GM18870 (cell line): Measurements from ENCODE around the gene BCL2L13.
"Not testable (repeated sequence)": the region's sequence is repeated elsewhere in the genome, so short reads cannot be mapped to it uniquely, and the experiment has no call there.

Experiments used
- ATAC-seq: cut with Tn5 transposase; IDR thresholded peaks from one replicate; pipeline ENCODE4 v1.9.1; 2021; ENCODE audit warnings: moderate library complexity; ENCODE audit not compliant: unreplicated experiment

The BCL2L13 gene

GRCh38 chr22:17636850-17637249 is 1.7 kb upstream of the BCL2L13 start:
- not testable (repeated sequence) for ATAC-seq

DNA sequence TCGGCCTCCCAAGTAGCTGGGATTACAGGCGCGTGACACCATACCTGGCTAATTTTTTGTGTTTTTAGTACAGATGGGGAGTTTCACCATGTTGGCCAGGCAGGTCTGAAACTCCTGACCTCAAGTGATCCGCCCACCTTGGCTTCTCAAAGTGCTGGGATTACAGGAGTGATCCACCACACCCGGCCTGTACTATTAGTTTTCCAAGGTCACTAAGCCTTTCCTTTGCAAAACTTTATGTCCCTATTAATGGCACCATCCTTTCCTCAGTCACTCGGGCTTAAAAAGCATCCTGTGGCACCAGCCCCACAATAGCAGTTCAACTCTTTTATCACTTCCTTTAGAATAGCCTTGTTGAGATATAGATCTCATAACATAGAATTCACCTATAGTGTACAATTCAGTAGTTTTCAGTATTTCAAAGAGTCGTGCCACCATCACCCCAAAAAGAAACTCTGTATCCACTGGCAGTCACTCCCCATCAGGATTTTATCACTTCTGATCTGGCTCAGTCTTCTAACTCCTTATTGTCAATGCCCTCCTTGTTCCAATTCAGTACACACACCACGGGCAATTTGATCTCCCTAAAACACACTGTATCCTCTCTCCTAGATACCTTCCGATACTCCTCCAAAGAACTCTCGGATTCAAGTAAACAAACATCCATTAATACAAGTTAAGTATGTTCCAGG is 921 bp upstream of the BCL2L13 start:
- no peak for ATAC-seq

- ATAC-seq: peak; percentile 24
Observed at GRCh38 chr22:17638182-17638431, 450 bp upstream of the BCL2L13 start.

- ATAC-seq: no peak
Observed at GRCh38 chr22:17639247-17639741, 737 bp downstream of the BCL2L13 start.

- ATAC-seq: no peak
Observed at GRCh38 chr22:17641269-17641668, 2.7 kb downstream of the BCL2L13 start.

GRCh38 chr22:17642357-17642756 is 3.8 kb downstream of the BCL2L13 start:
- not testable (repeated sequence) for ATAC-seq

- ATAC-seq: no peak
Observed at GRCh38 chr22:17647452-17647851, 8.9 kb downstream of the BCL2L13 start.

DNA sequence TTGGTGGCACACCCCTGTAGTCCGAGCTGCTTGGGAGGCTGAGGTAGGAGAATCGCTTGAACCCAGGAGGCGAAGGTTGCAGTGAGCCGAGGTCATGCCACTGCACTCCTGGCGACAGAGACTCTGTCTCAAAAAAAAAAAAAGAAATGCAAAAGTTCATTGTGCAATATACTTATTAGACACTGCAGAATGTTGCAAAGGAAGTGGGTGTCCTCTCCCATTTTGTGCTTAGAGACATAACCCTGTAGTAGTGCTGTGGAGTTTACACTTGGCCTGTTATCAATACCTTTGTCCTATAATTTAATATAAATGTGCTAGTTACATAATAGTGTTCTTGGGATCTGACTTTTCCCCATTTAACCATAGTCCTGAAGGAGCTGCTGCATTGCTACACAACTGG is 9.4 kb downstream of the BCL2L13 start:
- ATAC-seq: no peak

GRCh38 chr22:17648569-17648968 is 10.0 kb downstream of the BCL2L13 start:
- ATAC-seq: no peak

- ATAC-seq: no peak
Observed at GRCh38 chr22:17655289-17655688, 16.7 kb downstream of the BCL2L13 start.

DNA sequence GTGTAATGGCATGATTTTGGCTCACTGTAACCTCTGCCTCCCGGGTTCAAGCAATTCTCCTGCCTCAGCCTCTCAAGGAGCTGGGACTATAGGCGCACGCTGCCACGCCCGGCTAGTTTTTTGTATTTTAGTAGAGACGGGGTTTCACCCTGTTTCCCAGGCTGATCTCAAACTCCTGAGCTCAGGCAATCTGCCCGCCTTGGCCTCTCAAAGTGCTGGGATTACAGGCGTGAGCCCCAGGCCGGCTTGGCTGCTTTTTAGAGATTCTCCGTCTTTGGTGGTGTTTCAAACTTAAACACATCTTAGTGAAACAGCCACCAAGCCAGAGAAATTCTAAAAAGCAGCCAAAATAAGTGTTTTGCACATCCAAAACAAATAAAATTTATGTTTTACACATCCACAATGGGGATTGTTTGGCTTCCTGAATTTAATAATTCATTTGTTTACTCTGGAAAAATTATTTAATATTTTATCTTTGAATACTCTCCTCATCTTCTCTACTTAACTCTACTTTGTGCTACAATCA is 18.4 kb downstream of the BCL2L13 start:
- ATAC-seq: no peak

- no peak for ATAC-seq
Observed at GRCh38 chr22:17664414-17665055, 26.0 kb downstream of the BCL2L13 start.

DNA sequence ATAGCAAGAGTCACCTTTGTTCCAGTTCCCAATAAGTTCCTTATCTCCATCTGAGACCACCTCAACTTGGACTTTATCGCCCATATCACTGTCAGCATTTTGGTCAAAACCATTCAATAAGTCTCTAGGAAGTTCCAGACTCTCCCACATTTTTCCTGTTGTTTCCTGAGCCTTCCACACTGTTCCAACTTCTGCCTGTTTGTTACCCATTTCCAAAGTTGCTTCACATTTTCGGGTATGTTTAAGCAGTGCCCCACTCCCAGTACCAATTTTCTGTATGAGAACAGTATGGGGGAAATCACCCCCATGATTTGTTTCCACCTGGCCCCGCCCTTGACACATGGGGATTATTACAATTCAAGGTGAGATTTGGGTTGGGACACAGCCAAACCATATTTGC is 26.7 kb downstream of the BCL2L13 start:
- ATAC-seq: no peak

- ATAC-seq: no peak
Observed at GRCh38 chr22:17665854-17666253, 27.3 kb downstream of the BCL2L13 start.

DNA sequence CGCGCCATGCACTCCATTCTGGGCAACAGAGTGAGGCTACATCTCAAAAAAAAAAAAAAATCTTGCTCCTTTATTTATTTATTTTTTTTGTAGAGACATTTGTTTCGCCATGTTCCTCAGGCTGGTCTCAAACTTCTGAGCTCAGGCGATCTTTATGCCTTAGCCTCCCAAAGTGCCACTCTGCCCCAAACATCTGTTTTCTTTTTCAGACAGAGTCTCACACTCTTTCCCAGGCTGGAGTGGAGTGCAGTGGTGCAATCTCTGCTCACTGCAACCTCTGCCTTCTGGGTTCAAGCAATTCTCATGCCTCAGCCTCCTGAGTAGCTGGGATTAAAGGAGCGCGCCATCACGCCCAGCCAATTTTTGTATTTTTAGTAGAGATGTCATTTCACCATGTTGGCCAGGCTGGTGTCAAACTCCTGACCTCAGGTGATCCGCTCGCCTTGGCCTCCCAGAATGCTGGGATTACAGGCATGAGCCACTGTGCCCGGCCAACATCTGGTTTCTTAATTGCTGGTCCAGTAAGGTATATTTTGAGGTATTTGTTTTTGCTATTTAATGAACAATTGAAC is 33.0 kb downstream of the BCL2L13 start:
- ATAC-seq: not testable (repeated sequence)

DNA sequence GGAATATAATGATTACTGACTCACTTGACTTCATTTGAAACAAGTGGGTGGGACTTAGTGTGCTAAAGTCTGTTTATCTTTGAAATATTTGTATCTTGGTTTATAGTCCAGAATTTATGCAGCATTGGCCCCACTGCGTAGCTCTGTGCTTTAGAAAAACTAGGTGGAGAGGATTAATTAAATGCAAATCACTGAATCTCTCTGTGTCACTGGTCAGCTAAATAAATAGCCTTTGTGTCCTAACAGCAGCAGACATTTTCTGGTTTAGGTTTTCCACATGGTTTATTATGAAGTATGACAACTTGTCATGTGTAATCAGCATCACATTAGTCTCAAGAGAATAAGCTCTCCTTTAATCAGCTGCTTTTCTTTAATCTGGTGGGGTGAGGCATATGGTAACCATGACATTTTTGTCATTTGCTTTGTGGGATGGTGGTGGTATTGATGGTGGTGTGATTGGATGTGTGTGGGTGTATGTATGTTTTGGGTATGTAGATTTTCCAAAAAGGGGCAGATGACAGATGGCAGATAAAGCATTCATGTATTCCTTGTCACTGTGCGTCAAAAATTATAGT is 33.9 kb downstream of the BCL2L13 start:
- ATAC-seq: no peak

- no peak for ATAC-seq
Observed at GRCh38 chr22:17674152-17674551, 35.6 kb downstream of the BCL2L13 start.

DNA sequence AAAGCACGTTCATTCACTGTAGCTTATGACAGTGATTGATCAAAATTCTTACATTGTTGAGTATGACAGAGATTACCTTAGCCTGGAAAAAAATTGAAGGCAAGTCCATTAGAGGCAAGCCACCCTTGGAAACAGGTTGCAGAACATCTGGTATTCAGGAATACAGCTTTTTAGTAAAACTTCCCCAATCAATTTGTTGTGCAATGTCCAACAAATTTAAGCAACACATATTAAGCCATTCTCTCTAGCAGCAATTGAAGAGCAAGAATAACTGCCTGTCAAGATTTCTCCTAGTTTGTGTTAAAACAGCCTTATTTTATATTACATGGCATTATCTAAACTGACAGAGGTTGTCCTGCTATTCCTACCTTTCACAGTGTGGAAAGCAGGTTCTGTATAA is 37.0 kb downstream of the BCL2L13 start:
- ATAC-seq: no peak

DNA sequence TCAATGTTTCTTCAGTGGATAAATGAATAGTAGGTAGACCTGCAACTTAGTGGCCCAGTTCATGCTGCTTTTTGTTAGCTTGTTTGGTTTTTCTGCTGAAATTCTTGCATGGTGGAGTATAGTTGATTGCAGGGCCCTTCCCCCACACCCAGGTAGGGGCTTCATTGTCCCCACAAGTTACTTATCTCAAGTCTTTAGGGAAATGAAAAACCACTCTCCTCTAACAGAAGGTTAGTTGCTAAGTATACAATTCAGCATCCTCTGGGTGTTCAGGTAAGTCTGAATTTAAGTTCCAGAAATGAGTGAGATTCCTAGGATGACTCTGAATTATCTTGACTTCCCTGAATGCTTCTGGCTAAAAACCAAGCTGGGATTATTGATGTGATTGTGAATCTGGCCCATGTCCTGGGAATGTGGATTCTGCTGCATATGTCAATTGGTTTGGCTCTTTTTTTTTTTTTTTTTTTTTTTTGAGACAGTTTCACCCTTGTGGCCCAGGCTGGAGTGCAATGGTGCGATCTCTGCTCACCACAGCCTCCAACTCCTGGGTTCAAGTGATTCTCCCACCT is 40.3 kb downstream of the BCL2L13 start:
- ATAC-seq: no peak

- ATAC-seq: no peak
Observed at GRCh38 chr22:17684245-17684644, 45.7 kb downstream of the BCL2L13 start.

DNA sequence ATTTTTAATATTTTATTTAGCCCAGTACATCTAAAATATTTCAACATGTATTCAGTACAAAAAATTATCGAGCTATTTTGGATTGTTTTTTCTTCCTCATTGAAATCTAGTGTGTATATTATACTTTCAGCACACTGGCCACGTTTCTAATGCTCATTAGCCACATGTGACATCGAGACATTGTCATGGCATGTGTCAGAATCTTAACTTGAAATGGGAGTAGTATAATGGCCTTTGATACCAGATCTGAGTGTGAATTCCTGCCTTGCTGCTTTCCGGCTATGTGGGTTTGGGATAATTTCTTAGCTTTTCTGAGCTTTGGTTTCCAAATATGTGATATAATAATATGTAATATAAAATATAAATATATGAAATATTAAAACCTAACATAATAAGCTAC is 54.3 kb downstream of the BCL2L13 start:
- ATAC-seq: no peak

DNA sequence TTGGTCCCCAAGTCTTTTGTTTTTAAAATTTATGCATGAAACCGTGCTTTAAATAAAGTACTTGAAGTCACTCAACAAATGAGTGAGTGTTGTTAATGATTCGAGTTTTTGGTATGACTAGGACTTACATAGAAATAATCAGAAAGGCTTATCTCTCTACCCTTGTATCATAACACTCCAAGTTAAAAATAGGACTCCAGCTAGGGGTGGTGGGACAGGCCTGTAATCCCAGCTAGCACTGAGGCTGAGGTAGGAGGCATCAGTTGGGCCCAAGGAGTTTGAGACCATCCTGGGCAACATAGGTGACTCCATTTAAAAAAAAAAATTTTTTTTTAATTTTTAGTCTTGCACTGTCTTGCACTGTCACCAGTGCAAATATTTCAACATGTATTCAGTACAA is 55.6 kb downstream of the BCL2L13 start:
- ATAC-seq: no peak
